Endothelial cell of umbilical vein (primary cell): Measurements from ENCODE around the gene CNGB1. TPM values are rescaled to one million over a fixed set of nuclear protein-coding genes. Genes with fewer than 3 reads are reported as not detected.
"Not testable (repeated sequence)": the region's sequence is repeated elsewhere in the genome, so short reads cannot be mapped to it uniquely, and the experiment has no call there.

Experiments
- BruUV-seq: library from RNA; stranded (reverse); fragments of 400-500 nt; replicated peaks from 2 replicates; lab custom pipeline; 2021; lab: Mats Ljungman, UMichigan
- CTCF ChIA-PET: fragments of 300-600, 350-600 bp; sonication (Branson Sonifier 250); formaldehyde crosslinking; loops from one replicate; lab custom pipeline; 2021; ENCODE audit warnings: antibody characterized with exemption, inconsistent platforms; lab: Charles Lee
- POLR2A ChIA-PET: fragments of 300-600, 350-600 bp; sonication (Branson Sonifier 250); formaldehyde crosslinking; loops from one replicate; lab custom pipeline; 2021; ENCODE audit warnings: antibody characterized with exemption, inconsistent platforms; lab: Charles Lee
- DNase-seq: peaks from one replicate; pipeline ENCODE4 v3.0.0-alpha.2; 2011; ENCODE audit warnings: low read depth, low spot score
- FAIRE-seq: peaks from 2 replicates; lab custom pipeline; 2011; peaks lifted over from hg19 to GRCh38; lab: Jason Lieb, UNC
- H2AFZ ChIP-seq: 2 replicates; pipeline ENCODE4 v1.6.0; 2012; ENCODE audit warnings: low read depth, low read length, control low read depth, inconsistent platforms
- H3K27ac ChIP-seq: 2 replicates; pipeline ENCODE4 v1.5.1; 2011; ENCODE audit warnings: low read depth, mild to moderate bottlenecking, control low read depth, low read length, moderate library complexity; ENCODE audit not compliant: insufficient read depth
- H3K27me3 ChIP-seq, 2 experiments: 2 replicates each; pipeline versions ENCODE4 v1.6.0 to v1.6.1; 2011; ENCODE audit warnings: low read length in 2 of 2, mixed read lengths in 1 of 2; ENCODE audit not compliant: control insufficient read depth in 2 of 2, insufficient read depth in 2 of 2
- H3K36me3 ChIP-seq, 2 experiments: 2 replicates in 1 of 2; 3 replicates in 1 of 2; pipeline ENCODE4 v1.5.1; 2011; ENCODE audit warnings: low read length in 2 of 2, mild to moderate bottlenecking in 1 of 2, moderate library complexity in 1 of 2; ENCODE audit not compliant: control insufficient read depth in 2 of 2, insufficient read depth in 2 of 2; ENCODE audit errors: extremely low read depth in 1 of 2
- H3K4me1 ChIP-seq: 3 replicates; pipeline ENCODE4 v1.5.1; 2011; ENCODE audit warnings: mild to moderate bottlenecking, low read length; ENCODE audit not compliant: control insufficient read depth, insufficient read depth; ENCODE audit errors: extremely low read depth
- H3K4me2 ChIP-seq: 2 replicates; pipeline ENCODE4 v1.6.1; 2011; ENCODE audit warnings: low read length, control low read depth, mixed read lengths; ENCODE audit not compliant: insufficient read depth
- H3K4me3 ChIP-seq, 3 experiments: fragments of 200-600 bp in 1 of 3; sonication (generic), shearing (Covaris generic) in 1 of 3; replicated peaks in 1 of 3; 2 replicates each; pipeline ENCODE4 v1.5.1; 2011 to 2016; ENCODE audit warnings: control low read depth in 3 of 3, low read length in 3 of 3, mild to moderate bottlenecking in 2 of 3, inconsistent platforms in 1 of 3, low read depth in 1 of 3, moderate library complexity in 1 of 3; ENCODE audit not compliant: insufficient read depth in 1 of 3
- H3K79me2 ChIP-seq: 2 replicates; pipeline ENCODE4 v1.6.0; 2012; ENCODE audit warnings: low read length, inconsistent platforms; ENCODE audit not compliant: control insufficient read depth, insufficient read depth
- H3K9ac ChIP-seq: replicated peaks from 2 replicates; pipeline ENCODE3; 2011; ENCODE audit warnings: low read length, control low read depth; ENCODE audit not compliant: insufficient read depth; ENCODE audit errors: extremely low read depth
- H3K9me1 ChIP-seq: replicated peaks from 3 replicates; pipeline ENCODE4 v1.6.0; 2011; ENCODE audit warnings: mild to moderate bottlenecking, low read length; ENCODE audit not compliant: control insufficient read depth, insufficient read depth; ENCODE audit errors: extremely low read depth
- H3K9me3 ChIP-seq: replicated peaks from 2 replicates; pipeline ENCODE4 v1.5.1; 2012; ENCODE audit warnings: low read length, inconsistent platforms; ENCODE audit not compliant: control insufficient read depth, insufficient read depth
- H4K20me1 ChIP-seq: replicated peaks from 2 replicates; pipeline ENCODE3; 2011; ENCODE audit warnings: mild to moderate bottlenecking, low read length; ENCODE audit not compliant: control insufficient read depth, insufficient read depth; ENCODE audit errors: extremely low read depth
- EZH2 ChIP-seq: IDR thresholded peaks from 2 replicates; pipeline ENCODE4 v1.6.1; 2012; ENCODE audit warnings: borderline replicate concordance, low read depth, mild to moderate bottlenecking, moderate library complexity, low read length, inconsistent platforms; ENCODE audit not compliant: severe bottlenecking
- FOS ChIP-seq: IDR thresholded peaks from 2 replicates; pipeline ENCODE4 v1.6.1; 2011; ENCODE audit warnings: mild to moderate bottlenecking, low read length, moderate library complexity, borderline replicate concordance; ENCODE audit not compliant: insufficient read depth
- GATA2 ChIP-seq: IDR thresholded peaks from 2 replicates; pipeline ENCODE4 v1.7.0; 2011; ENCODE audit warnings: low read depth, mild to moderate bottlenecking, moderate library complexity, mixed read lengths, low read length; ENCODE audit not compliant: insufficient read length, insufficient read depth
- MYC ChIP-seq: IDR thresholded peaks from one replicate; pipeline ENCODE4 v1.6.1; 2011; ENCODE audit warnings: mild to moderate bottlenecking, low read depth, low read length
- POLR2AphosphoS5 ChIP-seq: IDR thresholded peaks from 2 replicates; pipeline ENCODE4 v1.6.1; 2012; ENCODE audit warnings: low read depth, mild to moderate bottlenecking, control low read depth, low read length, moderate library complexity; ENCODE audit not compliant: insufficient read depth
- dilution Hi-C: fragments of 300-500 bp; cut with MboI; formaldehyde crosslinking; loops from one replicate; pipeline ENCODE4 v1.15.0; 2019; ENCODE audit warnings: low sequenced_read_pairs; ENCODE audit not compliant: extremely low pct_ligation_motif_present
- intact Hi-C: fragments of 100-400 bp; cut with micrococcal nuclease; formaldehyde crosslinking; loops from one replicate; pipeline ENCODE4 v1.10.0; 2022
- polyA plus RNA-seq, 4 experiments: library from polyadenylated mRNA; depleted of rRNA in 3 of 4; stranded (reverse) in 3 of 4; unstranded in 1 of 4; fragments of >200 nt; gene quantifications; 2 replicates each; pipeline versions ENCODE4 v1.2.1 to v1.2.3, GENCODE V29; 2011 to 2012; ENCODE audit warnings: missing spikeins in 1 of 4
- total RNA-seq: library from RNA; stranded (reverse); gene quantifications from 2 replicates; pipeline ENCODE4 v1.2.3, GENCODE V29; 2021

Gene CNGB1
- total and polyA plus RNA-seq, 2 donors (not counting 3 experiments of a cell fraction or from before 2014, with no cell fraction given): not detected

- BruUV-seq, H3K4me1 ChIP-seq, H3K79me2 ChIP-seq, H3K9me1 ChIP-seq, H3K27me3 ChIP-seq, dilution Hi-C loops, intact Hi-C loops, H2AFZ ChIP-seq, H3K4me3 ChIP-seq, H3K4me2 ChIP-seq, DNase-seq, H3K9me3 ChIP-seq, FAIRE-seq, H3K36me3 ChIP-seq, H3K9ac ChIP-seq, H4K20me1 ChIP-seq, H3K27ac ChIP-seq, POLR2A ChIA-PET: not testable (repeated sequence)
- CTCF ChIA-PET: interaction anchor here (1.6 kb wide), 1 partner anchor 10 kb away, joined by 4 read pairs; no protein-coding TSS in a partner anchor
These were observed 29.0 kb downstream of the CNGB1 start for GRCh38 chr16:57941901-57942300.

- no peak for TF ChIP-seq EZH2
- no peak for TF ChIP-seq GATA2
- TF ChIP-seq POLR2AphosphoS5: no peak
- TF ChIP-seq MYC: no peak
- no peak for TF ChIP-seq FOS
- Histone ChIP-seq H3K4me2 (no peak overlapping the region), H3K79me2 (no peaks in the 10 kb centered on the region), H3K9ac (no peak overlapping the region), H3K27me3 (no peaks in the 10 kb centered on the region), H3K36me3 (no peaks in the 10 kb centered on the region), H3K4me1 (no peaks in the 10 kb centered on the region), H3K4me3 (no peak overlapping the region), H3K9me3 (no peaks in the 10 kb centered on the region), H2AFZ (no peak overlapping the region), H3K27ac (no peak overlapping the region), H4K20me1 (no peaks in the 10 kb centered on the region), H3K9me1 (no peaks in the 10 kb centered on the region)
- POLR2A ChIA-PET: no interaction called here
- FAIRE-seq (no peak), DNase-seq (peak; percentile 14)
- intact Hi-C loops: no loop called here
- dilution Hi-C loops: no loop called here
- CTCF ChIA-PET: interaction anchor here (0.6 to 1.6 kb wide), 2 partner anchors 9 to 61 kb away, joined by 3 to 4 read pairs; no protein-coding TSS in a partner anchor
- BruUV-seq: no TSS peak
These were observed 29.8 kb downstream of the CNGB1 start for GRCh38 chr16:57941016-57941664.
